ENCODE data around the gene SFRP5. TPM values are rescaled to one million over a fixed set of nuclear protein-coding genes. Genes with fewer than 3 reads are reported as not detected.

The SFRP5 gene
- total RNA-seq, 1 donor from 2014 or later = not detected

GRCh38 chr10:97779492-97779891 lies 7.7 kb upstream of the SFRP5 start:
- H3K9me3 Mint-ChIP-seq (ENCODE audit: unreplicated experiment) = no peaks in the 10 kb centered on the region
- H3K36me3 Mint-ChIP-seq (ENCODE audit: unreplicated experiment) = no peaks in the 10 kb centered on the region
- H3K27me3 Mint-ChIP-seq (ENCODE audit: unreplicated experiment) = peaks cover 3% of the 10 kb centered on the region
- no peaks in the 10 kb centered on the region for H3K4me1 Mint-ChIP-seq (ENCODE audit: low read depth, unreplicated experiment)
- DNase-seq = no peak
- H3K27ac Mint-ChIP-seq (ENCODE audit: unreplicated experiment) = no peak overlapping the region
- H3K4me3 Mint-ChIP-seq (ENCODE audit: unreplicated experiment) = no peak overlapping the region
- no peak for TF ChIP-seq CTCF (IDR thresholded peaks at IDR 0.05; ENCODE audit: partially characterized antibody, unreplicated experiment)

GRCh38 chr10:97778452-97779302 lies 6.9 kb upstream of the SFRP5 start:
- Mint-ChIP-seq H3K4me3 (ENCODE audit: unreplicated experiment) (no peak overlapping the region), H3K27ac (ENCODE audit: unreplicated experiment) (no peak overlapping the region), H3K36me3 (ENCODE audit: unreplicated experiment) (no peaks in the 10 kb centered on the region), H3K27me3 (ENCODE audit: unreplicated experiment) (peaks cover 3% of the 10 kb centered on the region), H3K9me3 (ENCODE audit: unreplicated experiment) (no peaks in the 10 kb centered on the region), H3K4me1 (ENCODE audit: low read depth, unreplicated experiment) (no peaks in the 10 kb centered on the region)
- no peak for DNase-seq
- no peak for TF ChIP-seq CTCF (IDR thresholded peaks at IDR 0.05; ENCODE audit: partially characterized antibody, unreplicated experiment)

GRCh38 chr10:97777143-97777542 lies 5.3 kb upstream of the SFRP5 start:
- DNase-seq = no peak
- H3K27ac Mint-ChIP-seq (ENCODE audit: unreplicated experiment) = no peak overlapping the region
- no peaks in the 10 kb centered on the region for H3K4me1 Mint-ChIP-seq (ENCODE audit: low read depth, unreplicated experiment)
- H3K27me3 Mint-ChIP-seq (ENCODE audit: unreplicated experiment) = peaks cover 13% of the 10 kb centered on the region
- H3K9me3 Mint-ChIP-seq (ENCODE audit: unreplicated experiment) = peaks cover 2% of the 10 kb centered on the region
- H3K4me3 Mint-ChIP-seq (ENCODE audit: unreplicated experiment) = no peak overlapping the region
- no peaks in the 10 kb centered on the region for H3K36me3 Mint-ChIP-seq (ENCODE audit: unreplicated experiment)
- TF ChIP-seq CTCF (IDR thresholded peaks at IDR 0.05; ENCODE audit: partially characterized antibody, unreplicated experiment) = no peak

- peaks cover 3% of the 10 kb centered on the region for H3K9me3 Mint-ChIP-seq (ENCODE audit: unreplicated experiment)
- peaks cover 23% of the 10 kb centered on the region for H3K27me3 Mint-ChIP-seq (ENCODE audit: unreplicated experiment)
- H3K4me1 Mint-ChIP-seq (ENCODE audit: low read depth, unreplicated experiment) = no peaks in the 10 kb centered on the region
- no peaks in the 10 kb centered on the region for H3K36me3 Mint-ChIP-seq (ENCODE audit: unreplicated experiment)
- H3K27ac Mint-ChIP-seq (ENCODE audit: unreplicated experiment) = no peak overlapping the region
- no peak for DNase-seq
- no peak overlapping the region for H3K4me3 Mint-ChIP-seq (ENCODE audit: unreplicated experiment)
- no peak for TF ChIP-seq CTCF (IDR thresholded peaks at IDR 0.05; ENCODE audit: partially characterized antibody, unreplicated experiment)
These were observed 3.1 kb upstream of the SFRP5 start for GRCh38 chr10:97774811-97775294.

- peaks cover 25% of the 10 kb centered on the region for H3K27me3 Mint-ChIP-seq (ENCODE audit: unreplicated experiment)
- peaks cover 7% of the 10 kb centered on the region for H3K9me3 Mint-ChIP-seq (ENCODE audit: unreplicated experiment)
- TF ChIP-seq CTCF (IDR thresholded peaks at IDR 0.05; ENCODE audit: partially characterized antibody, unreplicated experiment) = no peak
- DNase-seq = no peak
- H3K36me3 Mint-ChIP-seq (ENCODE audit: unreplicated experiment) = peaks cover 4% of the 10 kb centered on the region
- no peak overlapping the region for H3K4me3 Mint-ChIP-seq (ENCODE audit: unreplicated experiment)
- H3K4me1 Mint-ChIP-seq (ENCODE audit: low read depth, unreplicated experiment) = no peaks in the 10 kb centered on the region
- H3K27ac Mint-ChIP-seq (ENCODE audit: unreplicated experiment) = no peak overlapping the region
These were observed 1.3 kb upstream of the SFRP5 start for GRCh38 chr10:97773096-97773495.

Measured in glutamatergic neuron (in vitro differentiated cells).